HCT116 (cell line): ENCODE measurements around the gene CXCL9.

ENCODE experiments used
- EGR1 ChIP-seq: IDR thresholded peaks from 2 replicates; pipeline ENCODE4 v1.6.1; 2012; ENCODE audit warnings: low read depth
- EZH2 ChIP-seq: fragments of 200-600 bp; sonication (generic); IDR thresholded peaks from 2 replicates; pipeline ENCODE4 v1.6.1; 2017; ENCODE audit warnings: antibody characterized with exemption, mixed run types
- POLR2A ChIP-seq: IDR thresholded peaks from 2 replicates; pipeline ENCODE4 v1.7.0; 2011; ENCODE audit warnings: borderline replicate concordance; ENCODE audit not compliant: insufficient read depth, insufficient read length; ENCODE audit errors: extremely low read depth
- POLR2AphosphoS5 ChIP-seq: IDR thresholded peaks from 2 replicates; pipeline ENCODE4 v1.6.1; 2011; ENCODE audit warnings: mild to moderate bottlenecking, low read depth, low read length, moderate library complexity
- SIN3A ChIP-seq: IDR thresholded peaks from 2 replicates; pipeline ENCODE4 v1.6.1; 2012; ENCODE audit warnings: low read depth
- TCF7L2 ChIP-seq: IDR thresholded peaks from 2 replicates; pipeline ENCODE4 v1.7.0; 2011; ENCODE audit warnings: borderline replicate concordance, inconsistent platforms; ENCODE audit not compliant: insufficient read depth, insufficient read length; ENCODE audit errors: extremely low read depth
- ZNF274 ChIP-seq: fragments of 200-500 bp; sonication (Bioruptor generic); IDR thresholded peaks from 2 replicates; pipeline ENCODE4 v1.6.1; 2014; ENCODE audit warnings: mild to moderate bottlenecking, low read depth, low read length, inconsistent platforms
- TF ChIP-seq, protein P1 (sequence below), 3 experiments: fragments of 200-600 bp in 1 of 3; sonication (generic) in 1 of 3; IDR thresholded peaks in 2 of 3; conservative IDR thresholded peaks in 1 of 3; 2 replicates each; pipeline ENCODE4 v1.5.1; 2012 to 2017; ENCODE audit warnings: low read depth in 2 of 3, low read length in 2 of 3, antibody characterized with exemption in 1 of 3, borderline replicate concordance in 1 of 3, control low read depth in 1 of 3, mild to moderate bottlenecking in 1 of 3, mixed read lengths in 1 of 3, mixed run types in 1 of 3, moderate library complexity in 1 of 3; ENCODE audit not compliant: insufficient read depth in 1 of 3
- TF ChIP-seq, protein P2 (sequence below): IDR thresholded peaks from 2 replicates; pipeline ENCODE4 v1.6.1; 2012
- TF ChIP-seq, protein P3 (sequence below): IDR thresholded peaks from 2 replicates; pipeline ENCODE4 v1.6.1; 2012
- TF ChIP-seq, protein P4 (sequence below): IDR thresholded peaks from 2 replicates; pipeline ENCODE4 v1.6.1; 2012; ENCODE audit warnings: low read depth

DNA sequence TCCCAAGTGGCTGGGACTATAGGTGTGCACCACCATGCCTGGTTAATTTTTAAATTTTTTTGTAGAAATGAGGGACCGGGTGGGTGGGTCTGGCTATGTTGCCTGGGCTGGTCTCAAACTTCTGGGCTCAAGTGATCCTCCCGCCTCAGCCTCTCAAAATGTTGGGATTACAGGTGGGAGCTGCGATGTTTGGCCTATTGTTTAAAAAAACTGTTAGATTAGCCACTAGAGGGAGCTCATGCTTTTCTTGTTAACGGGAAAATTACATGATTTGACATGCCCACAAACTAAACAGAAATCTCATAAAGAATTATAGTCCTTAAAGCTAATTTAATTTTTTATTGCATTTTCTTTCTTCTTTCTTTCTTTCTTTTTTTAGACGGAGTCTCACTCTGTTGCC is 11.6 kb downstream of the CXCL9 start:
- TF ChIP-seq POLR2A (no peak), EZH2 (no peak), POLR2AphosphoS5 (no peak), TCF7L2 (no peak), EGR1 (no peak), ZNF274 (no peak), SIN3A (no peak)
- TF ChIP-seq, protein P1, sequence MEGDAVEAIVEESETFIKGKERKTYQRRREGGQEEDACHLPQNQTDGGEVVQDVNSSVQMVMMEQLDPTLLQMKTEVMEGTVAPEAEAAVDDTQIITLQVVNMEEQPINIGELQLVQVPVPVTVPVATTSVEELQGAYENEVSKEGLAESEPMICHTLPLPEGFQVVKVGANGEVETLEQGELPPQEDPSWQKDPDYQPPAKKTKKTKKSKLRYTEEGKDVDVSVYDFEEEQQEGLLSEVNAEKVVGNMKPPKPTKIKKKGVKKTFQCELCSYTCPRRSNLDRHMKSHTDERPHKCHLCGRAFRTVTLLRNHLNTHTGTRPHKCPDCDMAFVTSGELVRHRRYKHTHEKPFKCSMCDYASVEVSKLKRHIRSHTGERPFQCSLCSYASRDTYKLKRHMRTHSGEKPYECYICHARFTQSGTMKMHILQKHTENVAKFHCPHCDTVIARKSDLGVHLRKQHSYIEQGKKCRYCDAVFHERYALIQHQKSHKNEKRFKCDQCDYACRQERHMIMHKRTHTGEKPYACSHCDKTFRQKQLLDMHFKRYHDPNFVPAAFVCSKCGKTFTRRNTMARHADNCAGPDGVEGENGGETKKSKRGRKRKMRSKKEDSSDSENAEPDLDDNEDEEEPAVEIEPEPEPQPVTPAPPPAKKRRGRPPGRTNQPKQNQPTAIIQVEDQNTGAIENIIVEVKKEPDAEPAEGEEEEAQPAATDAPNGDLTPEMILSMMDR (IDR thresholded peaks at IDR 0.05 in 2 of 3, conservative IDR thresholded peaks at IDR 0.05 in 1 of 3; ENCODE audit: borderline replicate concordance in 1 of 3, insufficient read depth in 1 of 3, low read depth in 2 of 3, low read length in 2 of 3), result peak; percentile 37 to 70 (median 60); a peak in 5 of 6 replicates
- TF ChIP-seq, protein P2, sequence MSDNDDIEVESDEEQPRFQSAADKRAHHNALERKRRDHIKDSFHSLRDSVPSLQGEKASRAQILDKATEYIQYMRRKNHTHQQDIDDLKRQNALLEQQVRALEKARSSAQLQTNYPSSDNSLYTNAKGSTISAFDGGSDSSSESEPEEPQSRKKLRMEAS, result no peak
- TF ChIP-seq, protein P3, sequence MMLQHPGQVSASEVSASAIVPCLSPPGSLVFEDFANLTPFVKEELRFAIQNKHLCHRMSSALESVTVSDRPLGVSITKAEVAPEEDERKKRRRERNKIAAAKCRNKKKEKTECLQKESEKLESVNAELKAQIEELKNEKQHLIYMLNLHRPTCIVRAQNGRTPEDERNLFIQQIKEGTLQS, result no peak
- TF ChIP-seq, protein P4, sequence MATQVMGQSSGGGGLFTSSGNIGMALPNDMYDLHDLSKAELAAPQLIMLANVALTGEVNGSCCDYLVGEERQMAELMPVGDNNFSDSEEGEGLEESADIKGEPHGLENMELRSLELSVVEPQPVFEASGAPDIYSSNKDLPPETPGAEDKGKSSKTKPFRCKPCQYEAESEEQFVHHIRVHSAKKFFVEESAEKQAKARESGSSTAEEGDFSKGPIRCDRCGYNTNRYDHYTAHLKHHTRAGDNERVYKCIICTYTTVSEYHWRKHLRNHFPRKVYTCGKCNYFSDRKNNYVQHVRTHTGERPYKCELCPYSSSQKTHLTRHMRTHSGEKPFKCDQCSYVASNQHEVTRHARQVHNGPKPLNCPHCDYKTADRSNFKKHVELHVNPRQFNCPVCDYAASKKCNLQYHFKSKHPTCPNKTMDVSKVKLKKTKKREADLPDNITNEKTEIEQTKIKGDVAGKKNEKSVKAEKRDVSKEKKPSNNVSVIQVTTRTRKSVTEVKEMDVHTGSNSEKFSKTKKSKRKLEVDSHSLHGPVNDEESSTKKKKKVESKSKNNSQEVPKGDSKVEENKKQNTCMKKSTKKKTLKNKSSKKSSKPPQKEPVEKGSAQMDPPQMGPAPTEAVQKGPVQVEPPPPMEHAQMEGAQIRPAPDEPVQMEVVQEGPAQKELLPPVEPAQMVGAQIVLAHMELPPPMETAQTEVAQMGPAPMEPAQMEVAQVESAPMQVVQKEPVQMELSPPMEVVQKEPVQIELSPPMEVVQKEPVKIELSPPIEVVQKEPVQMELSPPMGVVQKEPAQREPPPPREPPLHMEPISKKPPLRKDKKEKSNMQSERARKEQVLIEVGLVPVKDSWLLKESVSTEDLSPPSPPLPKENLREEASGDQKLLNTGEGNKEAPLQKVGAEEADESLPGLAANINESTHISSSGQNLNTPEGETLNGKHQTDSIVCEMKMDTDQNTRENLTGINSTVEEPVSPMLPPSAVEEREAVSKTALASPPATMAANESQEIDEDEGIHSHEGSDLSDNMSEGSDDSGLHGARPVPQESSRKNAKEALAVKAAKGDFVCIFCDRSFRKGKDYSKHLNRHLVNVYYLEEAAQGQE, result no peak
